Esophagus muscularis mucosa (tissue), 4 donors: ENCODE results near the gene RPS14. TPM values are rescaled to one million over a fixed set of nuclear protein-coding genes. Genes with fewer than 3 reads are reported as not detected.

ENCODE experiments used
- DNase-seq: peaks from one replicate; pipeline ENCODE4 v3.0.0-alpha.2; 2017; ENCODE audit errors: extremely low spot score
- H3K27ac ChIP-seq, 4 donors: fragments of 200-600 bp; sonication (generic); replicated peaks in 1 of 4; 1 replicate in 3 of 4; 2 replicates in 1 of 4; pipeline ENCODE4 v1.5.1; 2016 to 2019; ENCODE audit warnings: mild to moderate bottlenecking in 1 of 4
- H3K27me3 ChIP-seq, 4 donors: fragments of 200-600 bp; sonication (generic); one replicate each; pipeline versions ENCODE4 v1.5.1 to v1.6.0; 2016 to 2019
- H3K36me3 ChIP-seq, 4 donors: fragments of 200-600 bp; sonication (generic); one replicate each; pipeline ENCODE4 v1.5.1; 2016 to 2019
- H3K4me1 ChIP-seq, 4 donors: fragments of 200-600 bp; sonication (generic); one replicate each; pipeline ENCODE4 v1.5.1; 2016 to 2019
- H3K4me3 ChIP-seq, 4 donors: fragments of 200-600 bp; sonication (generic); 1 replicate in 2 of 4; 2 replicates in 2 of 4; pipeline ENCODE4 v1.5.1; 2016 to 2019; ENCODE audit warnings: mild to moderate bottlenecking in 4 of 4, moderate library complexity in 1 of 4
- H3K9me3 ChIP-seq, 4 donors: fragments of 200-600 bp; sonication (generic); 1 replicate in 3 of 4; 2 replicates in 1 of 4; pipeline ENCODE4 v1.5.1; 2016 to 2019
- CTCF ChIP-seq, 3 experiments: fragments of 200-600 bp in 2 of 3; fragments of 450-650 bp in 1 of 3; sonication (generic) in 2 of 3; IDR thresholded peaks; one replicate each; pipeline ENCODE4 v1.5.1; 2017 to 2019; ENCODE audit warnings: antibody characterized with exemption in 3 of 3, mild to moderate bottlenecking in 2 of 3, moderate library complexity in 1 of 3
- EP300 ChIP-seq: sonication (generic); formaldehyde crosslinking; IDR thresholded peaks from one replicate; pipeline ENCODE4 v1.6.1; 2017; ENCODE audit warnings: antibody characterized with exemption
- POLR2A ChIP-seq: fragments of 450-650 bp; IDR thresholded peaks from one replicate; pipeline ENCODE4 v1.6.1; 2017; ENCODE audit warnings: antibody characterized with exemption, moderate library complexity, mild to moderate bottlenecking, low read depth
- POLR2AphosphoS5 ChIP-seq, 2 donors: sonication (generic); formaldehyde crosslinking; IDR thresholded peaks; one replicate each; pipeline ENCODE4 v1.6.1; 2017; ENCODE audit warnings: antibody characterized with exemption in 2 of 2
- WGBS: methylation state at CpG from one replicate; pipeline ENCODE4 v1.1.5; 2018; 5-methylcytosine and 5-hydroxymethylcytosine counted together
- intact Hi-C: fragments of 100-400 bp; cut with DNase I; formaldehyde crosslinking; loops from one replicate; pipeline ENCODE4 v1.15.1; 2023
- total RNA-seq, 4 donors: library from RNA; depleted of rRNA; stranded (reverse); fragments of >200 nt; gene quantifications; one replicate each; pipeline versions ENCODE4 v1.1.0 to v1.2.1, GENCODE V29; 2016

The RPS14 gene
- total RNA-seq, 4 donors from 2014 or later: 1,492 to 3,727 (median 2,626) TPM

- DNase-seq: no peak
- no peak for TF ChIP-seq POLR2A
- no peak for TF ChIP-seq POLR2AphosphoS5 (IDR thresholded peaks at IDR 0.05)
- TF ChIP-seq EP300: no peak
- TF ChIP-seq CTCF (IDR thresholded peaks at IDR 0.05): no peak
- peaks cover 13 to 25% (median 19%) of the 10 kb centered on the region in 4 donors for H3K4me1 ChIP-seq
- peaks cover 11 to 14% (median 13%) of the 10 kb centered on the region in 4 donors for H3K36me3 ChIP-seq
- H3K4me3 ChIP-seq: no peak overlapping the region
- 100% methylated on average over 1 of the region's 1 CpG for WGBS
- no peak overlapping the region for H3K27ac ChIP-seq
- H3K9me3 ChIP-seq: peaks cover 0 to 6% (median 0%) of the 10 kb centered on the region in 4 donors
- intact Hi-C loops: no loop called here
- H3K27me3 ChIP-seq: no peaks in the 10 kb centered on the region
These were observed 2.1 kb upstream of the RPS14 start for GRCh38 chr5:150451594-150451993.

DNA sequence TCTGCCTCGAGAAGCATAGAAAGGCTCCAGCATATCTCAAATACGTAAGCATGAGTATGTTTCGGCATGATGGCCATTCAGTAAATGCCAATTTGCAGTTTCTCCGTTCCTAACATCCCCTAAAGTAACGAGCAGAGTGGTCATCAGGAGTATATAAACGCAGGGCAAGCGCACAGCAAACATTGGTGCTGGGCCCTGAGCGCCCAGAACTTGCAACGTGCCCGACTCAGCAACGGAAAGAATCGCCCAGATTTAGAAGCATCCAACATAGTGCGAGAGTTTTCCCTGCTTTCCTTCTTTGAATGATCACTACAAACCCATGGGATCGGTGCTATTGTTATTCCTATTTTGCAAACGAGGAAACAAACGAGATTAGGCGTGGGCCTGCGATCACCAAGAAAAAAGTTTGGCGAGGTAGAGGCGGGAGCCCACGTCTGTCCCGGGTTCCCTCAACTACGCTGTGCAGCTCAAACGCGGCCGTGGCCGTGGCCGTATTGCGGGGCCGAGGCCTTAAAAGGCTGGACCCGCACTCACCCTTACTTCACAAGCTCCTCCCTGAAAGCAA lies 505 bp downstream of the RPS14 start:
- no peaks in the 10 kb centered on the region for H3K27me3 ChIP-seq
- peaks cover 13 to 50% (median 30%) of the 10 kb centered on the region in 4 donors for H3K4me1 ChIP-seq
- H3K27ac ChIP-seq: peak overlapping the region; percentile 88 to 95 (median 92)
- WGBS: 0% methylated on average over 30 of the region's 31 CpGs
- TF ChIP-seq CTCF (IDR thresholded peaks at IDR 0.05) (no peak), POLR2A (no peak), POLR2AphosphoS5 (IDR thresholded peaks at IDR 0.05) (no peak), EP300 (no peak)
- intact Hi-C loops: loop anchor here (10.0 kb wide), 1 partner anchor 314 kb away; no protein-coding TSS in a partner anchor
- DNase-seq: no peak
- peak overlapping the region; percentile 63 to 86 (median 72) for H3K4me3 ChIP-seq
- peaks cover 37 to 40% (median 38%) of the 10 kb centered on the region in 4 donors for H3K36me3 ChIP-seq
- peaks cover 0 to 6% (median 0%) of the 10 kb centered on the region in 4 donors for H3K9me3 ChIP-seq

- no peak for DNase-seq
- intact Hi-C loops: loop anchor here (10.0 kb wide), 1 partner anchor 314 kb away; no protein-coding TSS in a partner anchor
- peaks cover 44 to 47% (median 45%) of the 10 kb centered on the region in 4 donors for H3K36me3 ChIP-seq
- peak overlapping the region; percentile 63 to 86 (median 72) for H3K4me3 ChIP-seq
- 30% methylated on average over 4 of the region's 4 CpGs for WGBS
- peaks cover 0 to 6% (median 0%) of the 10 kb centered on the region in 4 donors for H3K9me3 ChIP-seq
- H3K27ac ChIP-seq: peak overlapping the region; percentile 88 to 95 (median 92)
- no peak for TF ChIP-seq POLR2A
- TF ChIP-seq EP300: no peak
- no peak for TF ChIP-seq POLR2AphosphoS5 (IDR thresholded peaks at IDR 0.05)
- no peak for TF ChIP-seq CTCF (IDR thresholded peaks at IDR 0.05)
- peaks cover 13 to 51% (median 31%) of the 10 kb centered on the region in 4 donors for H3K4me1 ChIP-seq
- no peaks in the 10 kb centered on the region for H3K27me3 ChIP-seq
These were observed 1.2 kb downstream of the RPS14 start for GRCh38 chr5:150448334-150448733.

GRCh38 chr5:150447188-150447587 lies 2.4 kb downstream of the RPS14 start:
- H3K9me3 ChIP-seq: peaks cover 0 to 6% (median 0%) of the 10 kb centered on the region in 4 donors
- peaks cover 17 to 57% (median 38%) of the 10 kb centered on the region in 4 donors for H3K4me1 ChIP-seq
- H3K36me3 ChIP-seq: peaks cover 44 to 54% (median 50%) of the 10 kb centered on the region in 4 donors
- no peak for TF ChIP-seq CTCF (IDR thresholded peaks at IDR 0.05)
- TF ChIP-seq EP300: no peak
- no peak overlapping the region for H3K4me3 ChIP-seq
- intact Hi-C loops: loop anchor here (10.0 kb wide), 1 partner anchor 312 kb away; no protein-coding TSS in a partner anchor
- no peaks in the 10 kb centered on the region for H3K27me3 ChIP-seq
- no peak overlapping the region for H3K27ac ChIP-seq
- 88% methylated on average over 6 of the region's 6 CpGs for WGBS
- DNase-seq: no peak
